Midbrain (tissue), 1 donor: ENCODE measurements around the gene INTS11.

Source experiments
- DNase-seq: peaks from one replicate; lab custom pipeline; 2025; lab: John Stamatoyannopoulos, UW

INTS11 gene

DNA sequence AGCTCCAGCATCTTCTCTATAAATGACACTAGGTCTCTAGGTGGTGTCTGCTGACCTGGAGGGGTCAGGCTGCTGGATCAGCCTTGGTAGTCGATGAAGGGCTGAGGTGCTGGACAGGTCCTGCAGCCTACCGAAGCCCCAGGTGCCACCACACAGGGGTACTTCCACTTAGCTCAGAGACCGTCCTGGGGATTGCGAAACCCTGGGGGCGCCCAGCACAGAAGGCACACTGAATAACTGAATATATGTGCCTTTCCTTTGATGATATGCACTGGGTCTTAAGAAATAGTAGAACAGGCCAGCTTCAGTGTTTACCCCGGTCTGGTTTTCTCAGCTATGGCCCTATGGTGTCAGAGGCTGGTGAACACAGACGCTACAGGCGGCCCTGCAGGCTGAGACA, 61.7 kb downstream of the INTS11 start:
- DNase-seq = no peak

DNA sequence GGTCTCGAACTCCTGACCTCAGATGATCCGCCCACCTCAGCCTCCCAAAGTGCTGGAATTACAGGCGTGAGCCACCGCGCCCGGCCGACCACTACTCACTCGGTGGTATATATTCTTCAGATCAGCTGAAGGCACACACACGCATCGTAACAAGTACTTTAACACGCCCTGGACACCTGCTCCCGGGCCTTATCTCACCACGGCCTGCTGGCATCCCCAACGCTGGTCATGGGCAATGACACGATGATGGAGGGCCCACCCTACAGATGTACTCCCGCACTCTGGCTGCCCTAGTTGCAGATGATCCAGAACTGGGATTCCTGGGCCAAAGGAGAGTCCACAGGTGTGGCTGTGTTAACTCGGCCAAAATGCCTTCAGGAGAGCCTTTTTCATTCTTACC, 62.4 kb downstream of the INTS11 start:
- DNase-seq = no peak
